ENCODE data around the gene BRD8.
A peak's percentile ranks its signal among the peaks of the same experiment; 100 is the strongest.
"Not testable (repeated sequence)": the region's sequence is repeated elsewhere in the genome, so short reads cannot be mapped to it uniquely, and the experiment has no call there.

BRD8 gene

GRCh38 chr5:138163721-138164120, 14.7 kb downstream of the BRD8 start:
- TF ChIP-seq CTCF (IDR thresholded peaks at IDR 0.05; ENCODE audit: low read depth, low read length) = no peak
- no peak overlapping the region for H3K4me3 ChIP-seq (ENCODE audit: low read depth, low read length)
- in situ Hi-C loops (cut with HindIII; ENCODE audit: low sequenced_read_pairs) = no loop called here

GRCh38 chr5:138160706-138161105, 17.7 kb downstream of the BRD8 start:
- no peak overlapping the region for H3K4me3 ChIP-seq (ENCODE audit: low read depth, low read length)
- TF ChIP-seq CTCF (IDR thresholded peaks at IDR 0.05; ENCODE audit: low read depth, low read length) = no peak
- DNase-seq (ENCODE audit: low read depth, low spot score) = no peak
- in situ Hi-C loops (cut with HindIII; ENCODE audit: low sequenced_read_pairs) = no loop called here

More at GRCh38 chr5:138163721-138164120, 14.7 kb downstream of the BRD8 start:
- DNase-seq (ENCODE audit: low read depth, low spot score) = no peak

GRCh38 chr5:138159666-138160065, 18.8 kb downstream of the BRD8 start:
- no peak for TF ChIP-seq CTCF (IDR thresholded peaks at IDR 0.05; ENCODE audit: low read depth, low read length)
- no peak overlapping the region for H3K4me3 ChIP-seq (ENCODE audit: low read depth, low read length)

GRCh38 chr5:138157626-138158025, 20.8 kb downstream of the BRD8 start:
- DNase-seq (ENCODE audit: low read depth, low spot score) = no peak
- H3K4me3 ChIP-seq (ENCODE audit: low read depth, low read length) = no peak overlapping the region
- TF ChIP-seq CTCF (IDR thresholded peaks at IDR 0.05; ENCODE audit: low read depth, low read length) = no peak
- in situ Hi-C loops (cut with HindIII; ENCODE audit: low sequenced_read_pairs) = no loop called here

More at GRCh38 chr5:138159666-138160065, 18.8 kb downstream of the BRD8 start:
- in situ Hi-C loops (cut with HindIII; ENCODE audit: low sequenced_read_pairs) = no loop called here
- DNase-seq (ENCODE audit: low read depth, low spot score) = no peak

- in situ Hi-C loops (cut with HindIII; ENCODE audit: low sequenced_read_pairs); H3K4me3 ChIP-seq (ENCODE audit: low read depth, low read length); DNase-seq (ENCODE audit: low read depth, low spot score): not testable (repeated sequence)
Measured at GRCh38 chr5:138155977-138156376, 22.5 kb downstream of the BRD8 start.

GRCh38 chr5:138149530-138149929, 28.9 kb downstream of the BRD8 start:
- in situ Hi-C loops (cut with HindIII; ENCODE audit: low sequenced_read_pairs) = no loop called here
- no peak for TF ChIP-seq CTCF (IDR thresholded peaks at IDR 0.05; ENCODE audit: low read depth, low read length)
- H3K4me3 ChIP-seq (ENCODE audit: low read depth, low read length) = no peak overlapping the region
- DNase-seq (ENCODE audit: low read depth, low spot score) = no peak

- TF ChIP-seq CTCF (IDR thresholded peaks at IDR 0.05; ENCODE audit: low read depth, low read length) = no peak
- DNase-seq (ENCODE audit: low read depth, low spot score) = peak; percentile 59
- in situ Hi-C loops (cut with HindIII; ENCODE audit: low sequenced_read_pairs) = no loop called here
- H3K4me3 ChIP-seq (ENCODE audit: low read depth, low read length) = no peak overlapping the region
Measured at GRCh38 chr5:138148811-138149210, 29.6 kb downstream of the BRD8 start.

- DNase-seq (ENCODE audit: low read depth, low spot score); in situ Hi-C loops (cut with HindIII; ENCODE audit: low sequenced_read_pairs); H3K4me3 ChIP-seq (ENCODE audit: low read depth, low read length): not testable (repeated sequence)
Measured at GRCh38 chr5:138143578-138143977, 34.9 kb downstream of the BRD8 start.

Measured in astrocyte of the spinal cord (primary cell).